Measurements from ENCODE around the gene PIAS1. TPM values are rescaled to one million over a fixed set of nuclear protein-coding genes. Genes with fewer than 3 reads are reported as not detected.
A peak's percentile ranks its signal among the peaks of the same experiment; 100 is the strongest.

The PIAS1 gene
- total RNA-seq, 1 experiment from 2014 or later, result 25.9 TPM

- CTCF ChIA-PET, result interaction anchor here (1.4 kb wide), 1 partner anchor 22 kb away, joined by 6 read pairs; no protein-coding TSS in a partner anchor
- H3K27ac ChIP-seq (ENCODE audit: low read depth, low read length), result peak overlapping the region; percentile 58
- intact Hi-C loops (cut with micrococcal nuclease), result no loop called here
Measured at GRCh38 chr15:68230157-68231100, 176.3 kb downstream of the PIAS1 start.

More at GRCh38 chr15:68230157-68231100, 176.3 kb downstream of the PIAS1 start:
- ChIA-PET RAD21 (ENCODE audit: low non-redundant PET in 1 of 2, low total read pairs in 2 of 2, uncharacterized antibody in 2 of 2, unreplicated experiment in 2 of 2) (no interaction called here), POLR2A (no interaction called here)
- Histone ChIP-seq H3K36me3 (ENCODE audit: control insufficient read depth in 1 of 2, insufficient read depth in 2 of 2, low read length in 2 of 2) (no peaks in the 10 kb centered on the region), H4K20me1 (ENCODE audit: insufficient read depth) (no peaks in the 10 kb centered on the region), H3K79me2 (ENCODE audit: insufficient read depth, low read length) (peaks cover 39% of the 10 kb centered on the region), H3K27me3 (ENCODE audit: insufficient read depth, low read length) (no peaks in the 10 kb centered on the region), H3K4me3 (replicated peaks in 1 of 2; ENCODE audit: low read depth in 1 of 2, low read length in 2 of 2) (peak overlapping the region; percentile 85 to 94), H3K4me1 (ENCODE audit: control insufficient read depth in 1 of 2, insufficient read depth in 2 of 2, low read length in 2 of 2) (peaks cover 10 to 32% of the 10 kb centered on the region in 2 experiments; a peak in 3 of 4 replicates), H2AFZ (ENCODE audit: low read depth, low read length, poor library complexity, severe bottlenecking) (peak overlapping the region; percentile 78), H3K9ac (ENCODE audit: low read length) (peak overlapping the region; percentile 90), H3K9me3 (ENCODE audit: control insufficient read depth in 1 of 2, insufficient read depth in 1 of 2, low read depth in 1 of 2, low read length in 2 of 2) (no peaks in the 10 kb centered on the region), H3K4me2 (ENCODE audit: low read length) (peak overlapping the region; percentile 98), H3K9me2 (ENCODE audit: insufficient read depth) (no peaks in the 10 kb centered on the region)
- DNase-seq (ENCODE audit: low read depth, low spot score) (no peak), ATAC-seq (no peak)
- no peak for TF ChIP-seq REST (IDR thresholded peaks at IDR 0.05; ENCODE audit: low read depth)
- TF ChIP-seq SRF (IDR thresholded peaks at IDR 0.05; ENCODE audit: low read depth), result no peak
- BruUV-seq (replicated peaks), result TSS peak; percentile 86

All from HCT116 (cell line).